Stomach (tissue), 9 donors: ENCODE results near the gene PKP4. TPM values are rescaled to one million over a fixed set of nuclear protein-coding genes. Genes with fewer than 3 reads are reported as not detected.

Source experiments
- DNase-seq, 2 donors: peaks; one replicate each; pipeline versions ENCODE4 v3.0.0 to v3.0.0-alpha.2; 2013 to 2019
- H3K27ac ChIP-seq, 5 donors: fragments of 200-600 bp in 4 of 5; sonication (generic) in 4 of 5; one replicate each; pipeline ENCODE4 v1.5.1; 2013 to 2019; ENCODE audit warnings: mild to moderate bottlenecking in 1 of 5, moderate library complexity in 1 of 5
- H3K27me3 ChIP-seq, 3 donors: fragments of 200-600 bp; sonication (generic); one replicate each; pipeline ENCODE4 v1.5.1; 2017 to 2019; ENCODE audit warnings: mixed run types in 1 of 3
- H3K36me3 ChIP-seq, 4 donors: fragments of 200-600 bp; sonication (generic); 1 replicate in 3 of 4; 2 replicates in 1 of 4; pipeline ENCODE4 v1.5.1; 2016 to 2019
- H3K4me1 ChIP-seq, 4 donors: fragments of 200-600 bp; sonication (generic); one replicate each; pipeline ENCODE4 v1.5.1; 2016 to 2019
- H3K4me3 ChIP-seq, 4 donors: fragments of 200-600 bp; sonication (generic) in 3 of 4; one replicate each; pipeline ENCODE4 v1.5.1; 2016 to 2019; ENCODE audit warnings: mild to moderate bottlenecking in 1 of 4
- H3K9me3 ChIP-seq, 4 donors: fragments of 200-600 bp; sonication (generic); one replicate each; pipeline ENCODE4 v1.5.1; 2016 to 2019
- CTCF ChIP-seq, 7 experiments: fragments of 450-650 bp in 4 of 7; fragments of 200-600 bp in 3 of 7; sonication (generic) in 3 of 7; IDR thresholded peaks; one replicate each; pipeline ENCODE4 v1.5.1; 2016 to 2019; ENCODE audit warnings: antibody characterized with exemption in 7 of 7, control low read depth in 2 of 7, mild to moderate bottlenecking in 1 of 7
- EP300 ChIP-seq: sonication (generic); formaldehyde crosslinking; IDR thresholded peaks from one replicate; pipeline ENCODE4 v1.6.1; 2017; ENCODE audit warnings: antibody characterized with exemption
- POLR2A ChIP-seq, 4 donors: fragments of 450-650 bp; IDR thresholded peaks; one replicate each; pipeline ENCODE4 v1.6.1; 2016; ENCODE audit warnings: antibody characterized with exemption in 4 of 4, control low read depth in 2 of 4, mild to moderate bottlenecking in 1 of 4, moderate library complexity in 1 of 4
- POLR2AphosphoS5 ChIP-seq, 3 donors: sonication (generic); formaldehyde crosslinking; IDR thresholded peaks; one replicate each; pipeline ENCODE4 v1.6.1; 2016; ENCODE audit warnings: antibody characterized with exemption in 3 of 3
- WGBS, 5 donors: extraction: QIAGEN DNeasy Blood & Tissue Kit in 3 of 5; methylation state at CpG; one replicate each; pipeline versions ENCODE4 v1.1.5 to v1.1.7; 2013 to 2018; 5-methylcytosine and 5-hydroxymethylcytosine counted together
- intact Hi-C: fragments of 100-400 bp; cut with DNase I; formaldehyde crosslinking; loops from one replicate; pipeline ENCODE4 v1.15.1; 2023; ENCODE audit warnings: low total_unique reads
- polyA plus RNA-seq, 3 donors: library from polyadenylated mRNA; stranded (reverse); fragments of 200-250 nt; gene quantifications; one replicate each; pipeline ENCODE4 v1.2.3, GENCODE V29; 2013
- total RNA-seq, 5 donors: library from RNA; depleted of rRNA; stranded (reverse); fragments of >200 nt; gene quantifications; one replicate each; pipeline versions ENCODE4 v1.1.0 to v1.2.3, GENCODE V29; 2014 to 2016
- donor health status: healthy with polysubstance abuse.
- donor health status: Bipolar disorder and iron deficiency.
- donor health status: healthy.

The PKP4 gene
- total and polyA plus RNA-seq, 8 donors = 20.5 to 223 (median 75.8) TPM

DNA sequence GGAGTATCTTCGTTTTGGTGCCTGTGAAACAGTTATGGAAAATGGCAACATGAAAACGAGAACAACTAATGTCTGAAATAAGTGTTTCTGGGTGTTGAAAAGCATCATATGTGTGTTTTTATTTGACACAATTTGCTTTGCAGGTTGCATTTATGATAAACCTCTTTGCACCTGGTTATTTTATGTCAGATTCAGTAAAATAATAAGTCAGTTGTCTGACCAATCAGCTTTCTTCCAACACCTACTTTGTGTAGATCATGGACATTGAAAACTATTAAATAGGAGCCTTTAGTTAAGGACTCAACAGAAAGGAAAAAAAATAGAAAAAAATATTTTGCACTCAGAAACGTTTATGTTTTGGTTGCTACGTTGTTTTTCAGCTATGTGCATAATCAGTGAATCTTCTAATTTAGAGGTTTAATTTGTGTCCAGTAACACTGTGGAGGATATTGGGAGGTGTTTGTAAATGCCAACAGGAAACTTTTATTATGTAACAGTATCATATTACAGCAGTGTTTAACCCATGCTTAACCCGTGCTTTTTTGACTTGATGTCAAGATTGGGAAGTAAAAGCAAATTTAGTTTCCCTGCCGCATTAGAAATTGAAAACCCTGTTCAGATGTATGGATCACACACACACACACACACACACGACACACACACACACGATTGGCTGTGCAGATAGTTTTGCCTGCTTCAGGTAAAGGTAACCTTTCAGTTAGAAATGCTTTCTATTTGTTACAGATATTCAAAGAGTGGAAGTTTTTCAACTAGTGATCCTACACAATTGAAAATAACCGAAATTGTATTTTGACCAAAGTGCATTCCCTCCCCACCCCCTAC lies 2.6 kb downstream of the PKP4 start:
- intact Hi-C loops = no loop called here
- H3K4me3 ChIP-seq = peak overlapping the region in 2 of 4 donors; percentile 84 to 88
- H3K27ac ChIP-seq = no peak overlapping the region

GRCh38 chr2:158460632-158461297 lies 4.0 kb downstream of the PKP4 start:
- H3K27me3 ChIP-seq = no peaks in the 10 kb centered on the region
- H3K9me3 ChIP-seq = no peaks in the 10 kb centered on the region
- peak in 1 of 2 donors; percentile 26 for DNase-seq
- H3K4me1 ChIP-seq = peaks cover 4 to 57% (median 42%) of the 10 kb centered on the region in 4 donors
- TF ChIP-seq EP300 (no peak), CTCF (IDR thresholded peaks at IDR 0.05) (no peak), POLR2A (IDR thresholded peaks at IDR 0.05) (no peak), POLR2AphosphoS5 (IDR thresholded peaks at IDR 0.05) (no peak)
- H3K4me3 ChIP-seq = no peak overlapping the region
- H3K36me3 ChIP-seq = no peaks in the 10 kb centered on the region
- intact Hi-C loops = no loop called here
- WGBS, 5 donors = 34 to 54% (median 46%) methylated on average over 3 of the region's 3 CpGs
- peak overlapping the region in 1 of 5 donors; percentile 15 for H3K27ac ChIP-seq

More for the DNA sequence above, 2.6 kb downstream of the PKP4 start:
- DNase-seq = no peak
- TF ChIP-seq EP300 = no peak
- TF ChIP-seq CTCF (IDR thresholded peaks at IDR 0.05) = no peak
- TF ChIP-seq POLR2AphosphoS5 (IDR thresholded peaks at IDR 0.05) = no peak
- TF ChIP-seq POLR2A (IDR thresholded peaks at IDR 0.05) = no peak
- Histone ChIP-seq H3K4me1 (peaks cover 4 to 53% (median 41%) of the 10 kb centered on the region in 4 donors), H3K27me3 (no peaks in the 10 kb centered on the region), H3K36me3 (no peaks in the 10 kb centered on the region), H3K9me3 (no peaks in the 10 kb centered on the region)
- WGBS, 5 donors = 53 to 62% (median 59%) methylated on average over 9 of the region's 9 CpGs

- Histone ChIP-seq H3K4me3 (no peak overlapping the region), H3K9me3 (no peaks in the 10 kb centered on the region), H3K27ac (no peak overlapping the region), H3K36me3 (no peaks in the 10 kb centered on the region), H3K4me1 (peaks cover 0 to 43% (median 26%) of the 10 kb centered on the region in 4 donors), H3K27me3 (no peaks in the 10 kb centered on the region)
- 87 to 94% (median 89%) methylated on average over 6 of the region's 6 CpGs for WGBS, 5 donors
- no peak for DNase-seq
- TF ChIP-seq EP300 (no peak), POLR2A (IDR thresholded peaks at IDR 0.05) (no peak), POLR2AphosphoS5 (IDR thresholded peaks at IDR 0.05) (no peak), CTCF (IDR thresholded peaks at IDR 0.05) (no peak)
- intact Hi-C loops = no loop called here
These were observed 6.8 kb downstream of the PKP4 start for GRCh38 chr2:158463496-158464095.
